NCI-H1436 treated with DMSO at 0.1 percent for 48 hours (cell line): Measurements from ENCODE around the gene HTR2A.

Source experiments
- DNase-seq: peaks from one replicate; lab custom pipeline; 2025; lab: John Stamatoyannopoulos, UW

HTR2A gene

GRCh38 chr13:46896341-46897137 is at the start of gene HTR2A:
TSS of gene HTR2A (minus strand) at chr13:46897053. CDS start at chr13:46895906, 1,147 bp downstream.
- DNase-seq = no peak

DNA sequence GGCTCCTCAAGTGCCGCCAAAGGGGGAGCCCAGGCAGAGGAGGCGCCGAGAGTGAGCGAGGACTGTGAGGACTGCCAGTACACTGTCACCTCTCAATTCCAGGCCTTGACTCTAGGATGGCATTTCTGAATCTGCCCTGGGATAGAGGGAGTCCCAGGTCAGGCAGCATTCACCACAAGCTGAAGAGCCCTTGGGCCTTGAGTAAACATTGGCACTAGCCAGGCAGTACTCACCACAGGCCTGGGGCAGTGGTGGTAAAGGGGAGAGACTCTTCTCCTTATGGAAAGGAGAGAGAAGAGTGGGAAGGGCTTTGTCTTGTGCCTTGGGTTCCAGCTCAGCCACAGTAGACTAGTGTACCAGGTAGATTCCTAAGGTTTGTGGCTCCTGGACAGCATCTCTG is 39.7 kb upstream of the HTR2A start:
- no peak for DNase-seq

DNA sequence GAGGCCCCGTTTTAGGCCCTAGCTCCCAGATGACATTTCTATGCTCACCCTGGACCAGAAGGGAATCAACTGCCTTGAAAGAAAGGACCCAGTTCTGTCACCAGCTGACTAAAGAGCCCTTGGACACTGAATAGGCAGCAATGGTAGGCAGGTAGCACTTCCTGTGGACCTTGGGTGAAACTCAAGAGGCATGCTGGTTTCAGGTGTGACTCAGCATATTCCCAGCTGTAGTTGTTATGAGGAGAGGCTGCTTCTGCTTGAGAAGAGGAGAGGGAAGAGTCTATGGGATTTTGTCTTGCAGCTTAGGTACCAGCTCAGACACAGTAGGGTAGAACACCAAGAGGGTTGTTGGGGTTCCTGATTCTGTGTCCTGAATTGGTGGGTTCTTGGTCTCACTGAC is 37.9 kb upstream of the HTR2A start:
- DNase-seq = no peak

DNA sequence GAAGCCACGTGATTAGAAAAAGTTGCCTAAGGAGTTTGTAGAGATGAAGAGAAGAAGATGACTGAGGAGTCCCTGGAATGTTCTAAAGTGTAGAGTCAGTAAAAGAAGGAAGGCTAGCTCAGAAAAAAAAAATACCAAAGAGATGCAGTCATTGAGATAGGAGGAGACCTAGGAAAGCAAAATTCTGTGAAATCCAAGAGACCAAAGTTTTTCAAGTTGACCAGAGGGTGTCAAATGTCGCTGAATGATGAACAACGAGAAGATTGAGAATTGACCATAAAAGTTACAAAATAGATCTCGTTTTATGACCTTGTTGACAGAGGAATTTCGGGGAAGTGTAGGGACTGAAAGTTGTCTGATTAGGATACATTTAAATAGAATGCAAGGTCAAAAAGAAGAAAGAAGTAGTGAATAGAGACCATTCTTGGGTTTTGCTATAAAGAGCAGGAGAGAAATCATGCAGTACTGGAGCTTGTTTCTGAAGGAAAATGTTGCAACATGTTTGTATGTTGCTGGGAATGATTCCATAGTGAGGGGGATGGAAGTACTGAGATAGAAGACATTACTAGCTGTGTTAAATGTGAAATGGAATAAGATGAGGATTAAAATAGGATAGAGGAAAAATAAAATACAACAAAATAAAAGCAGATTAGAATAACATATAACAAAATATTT is 30.2 kb upstream of the HTR2A start:
- no peak for DNase-seq

GRCh38 chr13:46925486-46925885 is 28.6 kb upstream of the HTR2A start:
- no peak for DNase-seq

- no peak for DNase-seq
Observed at GRCh38 chr13:46914341-46914740, 17.5 kb upstream of the HTR2A start.

- no peak for DNase-seq
Observed at GRCh38 chr13:46913757-46914156, 16.9 kb upstream of the HTR2A start.

DNA sequence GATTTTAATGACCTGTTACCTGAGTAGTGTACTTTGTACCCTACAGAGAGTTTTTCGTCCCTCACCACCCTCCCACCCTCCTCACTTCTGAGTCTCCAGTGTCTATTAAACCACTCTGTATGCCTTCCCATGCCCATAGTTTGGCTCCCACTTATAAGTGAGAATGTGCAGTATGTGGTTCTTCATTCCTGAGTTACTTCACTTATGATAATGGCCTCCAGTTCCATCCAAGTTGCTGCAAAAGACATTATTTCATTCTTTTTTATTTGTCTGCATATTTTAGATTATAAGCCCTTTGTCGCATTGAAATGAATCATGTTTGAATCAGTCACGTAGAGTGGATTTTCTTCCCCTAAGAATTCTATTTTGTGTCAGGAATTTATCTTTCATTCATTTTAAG is 12.2 kb upstream of the HTR2A start:
- no peak for DNase-seq

DNA sequence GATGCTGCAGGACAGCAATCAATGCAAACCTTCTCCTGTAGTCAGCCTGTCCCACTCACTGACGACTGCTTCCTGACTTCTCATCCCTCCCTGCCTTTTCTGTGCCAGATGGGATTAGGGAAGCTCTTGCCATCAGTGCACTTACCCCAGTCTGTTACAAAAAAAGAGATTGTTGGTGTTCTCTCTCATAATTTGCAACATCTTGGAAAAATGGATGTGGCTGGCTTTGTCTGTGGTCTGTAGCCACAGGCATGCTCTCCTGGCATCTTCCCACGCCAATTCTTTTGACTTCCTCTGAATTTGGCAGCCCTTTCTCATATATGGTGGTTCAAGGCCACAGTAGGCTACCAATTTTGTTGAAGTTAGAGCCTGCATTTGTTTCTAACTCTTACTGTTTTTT is 11.6 kb upstream of the HTR2A start:
- DNase-seq = no peak

GRCh38 chr13:46906405-46906804 is 9.6 kb upstream of the HTR2A start:
- no peak for DNase-seq

- no peak for DNase-seq
Observed at GRCh38 chr13:46905249-46905648, 8.4 kb upstream of the HTR2A start.

GRCh38 chr13:46903748-46904147 is 6.9 kb upstream of the HTR2A start:
- no peak for DNase-seq

DNA sequence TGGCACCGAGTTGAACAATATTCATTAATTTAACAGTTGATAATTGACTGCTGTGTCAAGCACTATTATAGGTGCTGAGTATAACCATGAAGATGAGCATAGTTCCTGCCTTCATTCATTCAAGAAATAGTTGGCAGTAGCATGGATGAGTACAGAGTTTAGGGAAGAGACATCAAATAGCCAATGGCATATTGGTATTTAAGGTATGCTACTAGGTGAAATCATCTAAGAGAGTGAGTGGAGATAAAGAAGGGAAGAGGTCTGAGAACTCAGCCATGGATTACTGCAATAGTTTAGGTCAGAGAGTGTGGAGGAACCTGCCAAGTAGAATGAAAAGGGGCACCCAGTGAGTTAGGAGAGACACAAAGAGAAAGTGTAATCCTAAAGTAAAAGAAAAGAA is 4.9 kb upstream of the HTR2A start:
- DNase-seq = no peak

DNA sequence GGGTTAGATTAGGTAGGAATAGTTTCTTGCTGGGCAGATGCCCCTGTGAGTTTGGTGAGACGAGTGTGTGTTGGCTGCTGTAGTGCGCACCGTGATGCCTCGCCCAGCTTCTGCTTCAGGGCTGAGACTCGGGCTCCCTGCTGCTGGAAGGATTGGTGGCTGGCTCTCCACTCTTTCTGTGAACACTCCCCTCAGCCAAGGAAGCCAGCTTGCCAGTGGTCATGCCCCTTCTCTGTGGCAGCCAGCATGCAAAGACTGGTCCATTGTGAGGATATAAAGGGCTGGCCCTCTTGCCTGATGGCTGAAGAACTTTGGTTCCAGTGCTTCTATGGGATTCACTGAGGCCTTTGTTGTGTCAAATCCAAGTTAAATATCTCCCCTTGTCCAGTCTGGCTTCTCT is 2.9 kb upstream of the HTR2A start:
- DNase-seq = no peak

DNA sequence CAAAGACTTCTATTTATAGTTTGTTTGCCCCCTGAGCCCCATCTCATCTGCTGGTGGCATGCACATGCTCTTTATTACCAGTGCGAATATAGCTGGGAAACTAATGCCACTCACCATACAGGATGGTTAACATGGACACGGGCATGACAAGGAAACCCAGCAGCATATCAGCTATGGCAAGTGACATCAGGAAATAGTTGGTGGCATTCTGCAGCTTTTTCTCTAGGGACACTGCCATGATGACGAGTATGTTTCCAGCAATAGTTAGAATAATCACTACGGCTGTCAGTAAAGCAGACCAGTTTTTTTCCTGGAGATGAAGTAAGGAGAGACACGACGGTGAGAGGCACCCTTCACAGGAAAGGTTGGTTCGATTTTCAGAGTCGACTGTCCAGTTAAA is 1.5 kb downstream of the HTR2A start:
- no peak for DNase-seq

GRCh38 chr13:46894568-46894967 is 2.3 kb downstream of the HTR2A start:
- no peak for DNase-seq

GRCh38 chr13:46893798-46894560 is 2.9 kb downstream of the HTR2A start:
- DNase-seq = no peak

DNA sequence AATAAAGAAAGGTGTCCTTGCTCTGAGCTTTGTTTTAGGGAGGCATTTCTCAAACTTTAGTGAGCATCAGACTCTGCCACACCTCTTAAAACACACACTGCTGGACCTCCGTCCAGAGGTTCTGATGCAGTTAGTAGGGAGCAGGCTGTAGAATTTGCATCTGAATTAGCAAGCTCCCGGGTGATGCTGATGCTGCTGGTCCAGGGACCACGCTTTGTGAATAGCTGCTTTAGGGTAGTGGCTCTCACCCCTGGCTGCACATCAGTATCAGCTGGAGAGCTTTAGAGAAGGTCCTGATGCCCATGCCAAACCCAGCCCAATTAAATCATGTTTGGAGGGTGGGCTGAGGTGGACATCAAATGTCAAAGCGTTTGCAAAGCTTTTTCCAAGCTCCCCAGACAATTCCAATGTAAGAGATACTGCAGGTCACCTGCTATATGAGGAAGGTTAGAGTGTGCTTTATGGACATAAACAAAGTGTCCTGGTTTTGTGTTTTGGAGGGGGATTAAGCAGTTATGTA is 3.6 kb downstream of the HTR2A start:
- no peak for DNase-seq

DNA sequence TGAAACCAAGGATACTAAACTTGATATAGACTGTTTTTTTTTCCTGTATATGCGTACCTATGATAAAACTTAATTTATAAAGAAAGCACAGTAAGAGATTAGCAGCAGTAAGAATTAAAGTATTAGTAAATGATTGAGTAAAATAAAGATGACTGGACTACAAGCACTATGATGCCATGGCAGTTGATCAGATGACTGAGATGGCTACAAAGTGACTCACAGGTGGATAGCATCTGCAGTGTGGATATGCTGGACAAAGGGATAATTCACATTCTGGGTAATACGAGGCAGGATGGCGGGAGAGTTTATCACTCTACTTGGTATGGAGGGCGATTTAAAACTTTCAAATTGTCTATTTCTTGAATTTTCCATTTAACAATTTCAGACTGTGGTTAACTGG is 11.8 kb downstream of the HTR2A start:
- no peak for DNase-seq

DNA sequence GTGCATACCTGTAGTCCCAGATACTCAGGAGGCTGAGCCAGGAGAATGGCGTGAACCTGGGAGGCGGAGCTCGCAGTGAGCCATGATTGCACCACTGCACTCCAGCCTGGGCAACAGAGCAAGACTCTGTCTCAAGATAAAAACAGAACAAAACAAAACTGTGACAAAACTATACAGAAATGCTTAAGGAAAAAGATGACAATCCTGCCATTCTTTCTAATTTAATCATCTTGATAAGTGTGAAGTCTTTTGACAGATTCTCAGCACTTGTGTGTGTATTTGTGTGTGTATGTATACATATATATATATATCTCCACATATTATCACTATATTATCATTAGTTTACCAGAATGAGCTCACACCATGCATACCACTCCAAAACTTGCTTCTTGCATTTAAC is 12.3 kb downstream of the HTR2A start:
- DNase-seq = no peak

GRCh38 chr13:46881621-46882020 is 15.2 kb downstream of the HTR2A start:
- no peak for DNase-seq

- no peak for DNase-seq
Observed at GRCh38 chr13:46874006-46874405, 22.8 kb downstream of the HTR2A start.

GRCh38 chr13:46871557-46871956 is 25.3 kb downstream of the HTR2A start:
- no peak for DNase-seq
